GM10248 (cell line): ENCODE results near the gene NUDT1.
A peak's percentile ranks its signal among the peaks of the same experiment; 100 is the strongest.

Experiments used
- CTCF ChIA-PET: fragments of 300-600 bp; sonication (Branson Sonifier 250); formaldehyde crosslinking; extraction: SDS; loops from one replicate; lab custom pipeline; 2021; ENCODE audit warnings: antibody characterized with exemption; lab: Yijun Ruan, JAX
- POLR2A ChIA-PET: fragments of 350-650 bp; sonication (Branson Sonifier 250); formaldehyde crosslinking; extraction: SDS; loops from one replicate; lab custom pipeline; 2020; ENCODE audit warnings: antibody characterized with exemption; lab: Yijun Ruan, JAX
- DNase-seq: peaks from one replicate; pipeline ENCODE4 v3.0.0; 2012; ENCODE audit errors: extremely low spot score
- TF ChIP-seq, protein P1 (sequence below): IDR thresholded peaks from 2 replicates; pipeline ENCODE4 v1.5.1; 2012; ENCODE audit warnings: mild to moderate bottlenecking, low read depth; ENCODE audit errors: extremely low read depth, missing control alignments, control extremely low read depth

The NUDT1 gene

DNA sequence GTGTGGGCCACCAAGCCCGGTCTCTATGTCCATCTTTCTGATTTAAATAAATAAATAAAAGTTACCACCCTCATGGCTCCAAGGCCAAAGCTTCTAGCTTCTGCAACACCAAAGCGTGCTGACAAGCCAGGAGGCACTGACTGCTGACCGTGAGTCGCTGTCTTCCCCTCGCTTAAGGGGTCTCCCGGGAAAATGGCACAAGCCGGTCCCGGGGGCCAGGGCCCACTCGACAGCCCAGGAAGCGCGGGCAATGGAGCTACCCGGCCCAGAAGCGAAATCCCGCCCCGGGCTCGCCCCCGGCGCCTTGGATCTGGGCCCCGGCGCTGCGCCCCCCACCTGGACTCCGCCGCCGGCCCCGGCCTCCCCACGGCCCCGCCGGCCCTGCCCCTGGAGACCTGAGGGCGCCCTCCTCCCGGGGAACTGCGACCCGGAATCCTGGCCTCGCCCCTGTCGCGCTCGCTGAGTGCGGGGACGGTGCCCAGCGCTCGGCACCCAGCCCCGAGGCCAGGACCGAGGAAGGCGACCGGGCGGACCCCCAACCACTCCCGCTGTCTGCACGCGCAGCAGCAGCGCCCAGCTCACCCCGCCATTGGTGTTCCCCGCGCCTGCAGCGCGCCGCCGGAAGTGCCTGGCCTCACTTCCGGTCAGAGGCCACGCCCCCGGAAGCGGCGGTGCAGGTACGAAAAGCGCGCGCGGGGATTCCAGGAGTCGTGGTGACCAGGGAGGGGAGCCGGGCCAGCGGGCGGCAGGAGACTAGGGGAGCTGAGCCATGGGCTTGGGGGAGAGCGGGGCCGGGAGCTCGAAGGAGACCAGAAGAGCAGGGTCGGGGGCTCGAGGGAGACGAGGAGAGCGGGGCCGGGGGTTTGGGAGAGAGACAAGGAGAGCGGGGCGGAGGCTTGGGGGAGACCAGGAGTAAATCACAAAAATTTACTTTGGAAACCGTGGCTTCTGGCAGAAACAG, at the start of gene NUDT1, which contains the start of gene MRM2:
Gene NUDT1 (plus strand): TSS at position 647 of the 961 bp plus-strand sequence. CDS start 2,349 bp downstream, outside the sequence.
Gene MRM2 (minus strand): TSS at position 626 of the 961 bp plus-strand sequence. CDS start 36 bp downstream, at position 590.
- ChIA-PET POLR2A (interaction anchor here (0.6 to 1.2 kb wide), 3 partner anchors 9 to 163 kb away, joined by 3 read pairs; partner anchors contain the start of gene MAD1L1), CTCF (interaction anchor here (0.9 to 1.9 kb wide), 5 partner anchors 9 to 78 kb away, joined by 3 to 6 read pairs (median 3); partner anchors contain the start of gene MAD1L1)
- TF ChIP-seq, protein P1, sequence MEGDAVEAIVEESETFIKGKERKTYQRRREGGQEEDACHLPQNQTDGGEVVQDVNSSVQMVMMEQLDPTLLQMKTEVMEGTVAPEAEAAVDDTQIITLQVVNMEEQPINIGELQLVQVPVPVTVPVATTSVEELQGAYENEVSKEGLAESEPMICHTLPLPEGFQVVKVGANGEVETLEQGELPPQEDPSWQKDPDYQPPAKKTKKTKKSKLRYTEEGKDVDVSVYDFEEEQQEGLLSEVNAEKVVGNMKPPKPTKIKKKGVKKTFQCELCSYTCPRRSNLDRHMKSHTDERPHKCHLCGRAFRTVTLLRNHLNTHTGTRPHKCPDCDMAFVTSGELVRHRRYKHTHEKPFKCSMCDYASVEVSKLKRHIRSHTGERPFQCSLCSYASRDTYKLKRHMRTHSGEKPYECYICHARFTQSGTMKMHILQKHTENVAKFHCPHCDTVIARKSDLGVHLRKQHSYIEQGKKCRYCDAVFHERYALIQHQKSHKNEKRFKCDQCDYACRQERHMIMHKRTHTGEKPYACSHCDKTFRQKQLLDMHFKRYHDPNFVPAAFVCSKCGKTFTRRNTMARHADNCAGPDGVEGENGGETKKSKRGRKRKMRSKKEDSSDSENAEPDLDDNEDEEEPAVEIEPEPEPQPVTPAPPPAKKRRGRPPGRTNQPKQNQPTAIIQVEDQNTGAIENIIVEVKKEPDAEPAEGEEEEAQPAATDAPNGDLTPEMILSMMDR = no peak
- DNase-seq = peak; percentile 92

DNA sequence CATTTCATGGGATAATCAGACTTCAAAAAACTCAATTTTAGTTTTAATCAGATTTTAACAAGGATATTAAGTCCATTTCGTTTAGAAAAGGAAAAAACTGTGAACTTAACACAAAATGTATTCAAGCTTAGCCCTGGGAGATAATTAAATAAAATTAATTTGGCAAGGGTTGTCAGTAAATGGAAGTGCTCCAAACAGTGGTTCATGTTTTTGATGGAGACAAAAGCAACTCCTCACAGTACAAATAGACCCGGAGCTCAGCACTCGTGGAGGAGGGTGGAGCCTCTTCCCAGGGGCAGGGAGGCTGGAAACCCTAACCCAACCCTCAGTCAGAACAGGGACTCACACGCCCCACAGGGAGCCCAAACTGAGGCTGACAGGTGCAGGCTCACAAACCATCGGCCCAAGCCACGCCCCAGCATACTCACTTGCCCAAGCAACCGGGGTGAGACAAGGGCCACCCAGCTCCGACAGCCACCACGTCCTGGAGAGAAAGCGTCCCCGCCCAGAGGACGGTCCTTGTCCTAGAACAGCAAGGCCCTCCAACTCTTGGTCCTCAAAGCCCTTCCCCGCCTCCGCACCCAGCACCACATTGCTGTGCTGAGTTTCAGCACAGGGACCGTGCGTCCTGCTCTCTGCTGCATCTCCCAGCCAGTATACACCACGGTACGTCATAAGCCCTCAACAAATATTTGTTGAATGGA, 49.0 kb upstream of the NUDT1 start:
- POLR2A ChIA-PET = no interaction called here
- DNase-seq = no peak
- TF ChIP-seq, protein P1 = no peak
- CTCF ChIA-PET = interaction anchor here (0.9 to 1.3 kb wide), 2 partner anchors 14 to 16 kb away, joined by 3 to 6 read pairs; no protein-coding TSS in a partner anchor

DNA sequence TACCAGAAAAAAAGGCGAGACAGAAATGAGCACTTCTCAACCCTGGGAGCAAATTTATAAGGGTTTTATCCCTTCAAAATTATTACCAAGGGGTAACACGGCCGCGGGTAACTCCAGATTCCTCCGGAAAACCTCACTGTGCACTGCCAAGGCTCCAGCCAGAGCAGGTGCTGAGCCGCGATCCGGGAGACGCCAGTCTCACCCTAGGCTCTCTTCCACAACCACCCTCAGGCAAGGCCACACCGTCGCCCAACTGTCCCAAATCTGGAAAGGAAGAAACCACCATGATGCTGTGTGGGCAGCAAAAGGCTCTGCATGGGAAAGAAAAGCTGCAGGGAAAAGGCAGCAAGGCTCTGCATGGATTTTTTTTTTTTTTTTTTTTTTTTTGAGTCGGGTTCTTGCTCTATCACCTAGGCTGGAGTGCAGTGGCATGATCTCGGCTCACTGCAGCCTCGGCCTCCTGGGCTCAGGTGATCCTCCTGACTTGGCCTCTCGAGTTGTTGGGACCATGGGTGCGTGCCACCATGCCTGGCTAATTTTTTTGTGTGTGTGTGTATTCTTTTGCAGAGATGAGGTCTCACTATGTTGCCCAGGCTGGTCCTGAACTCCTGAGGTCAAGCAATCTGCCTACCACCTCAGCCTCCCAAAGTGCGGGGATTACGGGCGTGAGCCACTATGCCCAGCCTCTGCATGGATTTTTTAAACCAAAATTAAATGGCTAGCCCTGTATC, 48.3 kb upstream of the NUDT1 start:
- DNase-seq = no peak
- TF ChIP-seq, protein P1 = no peak
- ChIA-PET CTCF (interaction anchor here (1.5 to 1.6 kb wide), 2 partner anchors 12 to 36 kb away, joined by 4 to 5 read pairs; no protein-coding TSS in a partner anchor), POLR2A (no interaction called here)

DNA sequence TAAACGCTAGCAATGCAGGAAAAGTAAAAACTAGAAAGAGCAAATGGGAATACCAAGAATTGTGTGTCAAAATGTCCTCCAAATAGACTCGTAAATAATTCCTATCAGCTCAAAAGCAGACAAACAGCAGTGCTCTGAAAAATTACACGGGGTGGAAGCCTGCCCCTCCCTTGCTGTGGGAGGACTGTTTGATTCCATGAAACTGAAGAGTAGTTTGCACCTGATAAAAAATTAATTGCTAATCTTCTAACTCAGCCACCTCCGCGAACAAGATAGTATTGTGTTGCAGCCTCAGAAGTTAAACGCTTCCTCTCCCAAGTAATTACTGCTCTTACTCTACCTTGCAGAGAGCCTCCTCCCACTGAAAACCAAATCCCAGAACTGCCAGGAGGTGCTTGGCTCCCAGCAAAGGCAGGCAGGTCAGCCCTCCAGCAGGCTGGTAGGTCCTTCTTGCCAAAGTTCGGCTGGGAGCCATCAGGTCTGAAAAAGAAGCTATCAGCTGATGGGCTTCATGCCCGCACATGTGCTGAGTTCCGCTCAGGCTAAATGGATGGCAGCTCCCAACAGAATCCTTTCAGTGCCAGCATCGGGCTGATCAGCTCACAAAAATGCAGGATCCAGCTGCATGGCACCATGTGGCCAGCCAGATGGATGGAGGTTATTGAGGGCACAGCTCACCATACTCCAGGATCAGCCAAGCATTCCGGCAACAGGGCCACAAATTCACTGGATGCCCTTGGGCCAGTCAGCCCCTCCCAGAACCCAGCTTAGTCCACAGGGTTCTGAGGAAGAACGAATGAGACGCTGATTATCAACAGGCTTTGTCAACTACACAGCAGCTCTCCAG, 46.4 kb upstream of the NUDT1 start:
- CTCF ChIA-PET = interaction anchor here (1.0 to 1.6 kb wide), 6 partner anchors 8 to 152 kb away, joined by 4 to 10 read pairs (median 4); no protein-coding TSS in a partner anchor
- no peak for DNase-seq
- POLR2A ChIA-PET = no interaction called here
- TF ChIP-seq, protein P1 = no peak

DNA sequence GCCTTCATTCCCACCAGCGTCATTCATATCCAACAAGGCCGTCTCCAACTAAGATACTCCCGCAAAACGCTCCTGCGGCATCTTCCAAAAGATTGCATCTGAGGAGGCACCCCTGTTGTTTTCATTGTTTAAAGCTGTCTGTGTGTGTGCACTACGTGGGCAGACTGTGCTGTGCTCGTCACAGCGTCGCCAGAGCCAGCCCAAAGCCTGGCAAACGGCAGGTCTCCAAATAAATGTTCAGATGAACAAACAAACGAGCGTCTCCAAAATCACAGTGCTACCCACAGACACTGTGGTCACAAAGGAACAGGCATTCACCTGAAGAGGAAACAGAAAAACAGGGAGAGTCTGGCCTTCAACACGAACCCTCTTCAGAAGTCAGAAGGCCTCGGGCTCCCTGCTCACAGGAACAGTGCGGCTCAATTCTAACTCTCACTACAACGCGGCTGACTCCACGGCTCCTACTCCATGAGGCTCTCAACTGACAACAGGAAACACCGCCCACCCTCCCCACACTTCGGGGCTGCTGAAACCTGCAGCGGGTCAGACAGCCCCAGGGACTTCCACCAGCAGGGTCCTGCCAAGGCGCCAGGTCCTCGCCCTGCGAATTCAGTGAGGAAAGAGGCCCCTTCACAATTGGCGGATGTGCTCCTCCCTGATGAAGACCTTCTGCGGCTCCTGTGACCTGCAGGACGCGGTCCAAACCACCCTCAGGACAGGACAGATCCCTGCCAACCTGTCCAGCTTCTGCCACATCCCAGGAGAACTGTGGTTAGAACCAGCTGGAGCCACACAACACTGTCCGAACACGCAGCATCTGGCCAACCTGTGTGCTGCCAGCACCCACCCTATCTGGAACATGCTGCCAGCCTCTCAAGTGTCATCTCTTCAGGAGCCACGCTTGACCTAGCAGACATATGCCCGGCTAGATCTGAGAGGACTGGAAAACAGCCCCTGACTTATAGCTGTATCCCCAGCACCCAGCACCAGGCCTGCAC, 45.3 kb upstream of the NUDT1 start:
- ChIA-PET CTCF (no interaction called here), POLR2A (interaction anchor here (0.6 kb wide), 1 partner anchor 636 kb away, joined by 3 read pairs; no protein-coding TSS in a partner anchor)
- TF ChIP-seq, protein P1 = no peak
- no peak for DNase-seq
